H9 (cell line): ENCODE measurements around the gene GPR35. TPM values are rescaled to one million over a fixed set of nuclear protein-coding genes. Genes with fewer than 3 reads are reported as not detected.

Experiments used
- DNase-seq: peaks from one replicate; pipeline ENCODE4 v3.0.0-alpha.2; 2017
- H2AFZ ChIP-seq: one replicate; pipeline ENCODE4 v1.6.1; 2013; ENCODE audit warnings: mild to moderate bottlenecking, low read length, control low read depth, moderate library complexity
- H2AK5ac ChIP-seq: 2 replicates; pipeline ENCODE4 v1.6.1; 2013; ENCODE audit warnings: low read length, control low read depth, mixed read lengths; ENCODE audit not compliant: insufficient read length
- H2BK120ac ChIP-seq: one replicate; pipeline ENCODE4 v1.6.1; 2013; ENCODE audit warnings: low read depth, mild to moderate bottlenecking, low read length, control low read depth, inconsistent platforms; ENCODE audit not compliant: poor library complexity, severe bottlenecking
- H2BK12ac ChIP-seq: 2 replicates; pipeline ENCODE4 v1.6.1; 2013; ENCODE audit warnings: low read length, control low read depth, mixed read lengths, low read depth; ENCODE audit not compliant: insufficient read length
- H2BK15ac ChIP-seq: 2 replicates; pipeline ENCODE4 v1.6.1; 2013; ENCODE audit warnings: low read depth, low read length, control low read depth
- H2BK20ac ChIP-seq: one replicate; pipeline ENCODE4 v1.6.1; 2013; ENCODE audit warnings: low read depth, mild to moderate bottlenecking, low read length, control low read depth, inconsistent platforms; ENCODE audit not compliant: poor library complexity, severe bottlenecking
- H2BK5ac ChIP-seq: 2 replicates; pipeline ENCODE4 v1.6.1; 2013; ENCODE audit warnings: low read length, control low read depth, mixed read lengths; ENCODE audit not compliant: insufficient read length
- H3K14ac ChIP-seq: 2 replicates; pipeline ENCODE4 v1.6.1; 2013; ENCODE audit warnings: low read length, control low read depth; ENCODE audit not compliant: insufficient read depth
- H3K18ac ChIP-seq: 2 replicates; pipeline ENCODE4 v1.6.1; 2013; ENCODE audit warnings: low read depth, mild to moderate bottlenecking, mixed read lengths, low read length, control low read depth; ENCODE audit not compliant: insufficient read length
- H3K23ac ChIP-seq: 2 replicates; pipeline ENCODE4 v1.6.1; 2013; ENCODE audit warnings: low read length, control low read depth, mixed read lengths, low read depth; ENCODE audit not compliant: insufficient read length
- H3K23me2 ChIP-seq: 2 replicates; pipeline ENCODE4 v1.6.1; 2013; ENCODE audit warnings: low read depth, mild to moderate bottlenecking, mixed read lengths, low read length, control low read depth; ENCODE audit not compliant: insufficient read length, poor library complexity, severe bottlenecking
- H3K27ac ChIP-seq: 2 replicates; pipeline ENCODE4 v1.5.1; 2013; ENCODE audit warnings: low read length, control low read depth, mixed read lengths, low read depth; ENCODE audit not compliant: insufficient read length
- H3K27me3 ChIP-seq: 2 replicates; pipeline ENCODE4 v1.6.1; 2013; ENCODE audit warnings: low read length, control low read depth, inconsistent platforms; ENCODE audit not compliant: insufficient read depth
- H3K4ac ChIP-seq: 2 replicates; pipeline ENCODE4 v1.6.1; 2013; ENCODE audit warnings: low read depth, mild to moderate bottlenecking, control low read depth, inconsistent platforms, low read length, moderate library complexity
- H3K4me1 ChIP-seq: 2 replicates; pipeline ENCODE4 v1.6.1; 2013; ENCODE audit warnings: low read length, control low read depth, inconsistent platforms; ENCODE audit not compliant: insufficient read depth
- H3K4me2 ChIP-seq: 2 replicates; pipeline ENCODE4 v1.6.1; 2013; ENCODE audit warnings: low read length, control low read depth, mixed read lengths; ENCODE audit not compliant: insufficient read length, insufficient read depth
- H3K56ac ChIP-seq: 2 replicates; pipeline ENCODE4 v1.6.1; 2013; ENCODE audit warnings: low read depth, mild to moderate bottlenecking, mixed read lengths, low read length, control low read depth; ENCODE audit not compliant: insufficient read length
- H3K79me1 ChIP-seq: 2 replicates; pipeline ENCODE4 v1.6.1; 2013; ENCODE audit warnings: low read depth, mild to moderate bottlenecking, moderate library complexity, low read length, control low read depth, inconsistent platforms; ENCODE audit not compliant: insufficient read depth, poor library complexity, severe bottlenecking
- H3K79me2 ChIP-seq: 2 replicates; pipeline ENCODE4 v1.6.1; 2013; ENCODE audit warnings: low read length, control low read depth, inconsistent platforms; ENCODE audit not compliant: insufficient read depth
- H3K9ac ChIP-seq: 2 replicates; pipeline ENCODE4 v1.6.1; 2013; ENCODE audit warnings: low read length, control low read depth, mixed read lengths; ENCODE audit not compliant: insufficient read length; ENCODE audit errors: extremely low read depth
- H3K9me3 ChIP-seq: one replicate; pipeline ENCODE4 v1.6.1; 2013; ENCODE audit warnings: low read depth, low read length, inconsistent platforms; ENCODE audit not compliant: control insufficient read depth
- H3T11ph ChIP-seq: one replicate; pipeline ENCODE4 v1.6.1; 2013; ENCODE audit warnings: mild to moderate bottlenecking, low read length, control low read depth, inconsistent platforms
- H4K20me1 ChIP-seq: one replicate; pipeline ENCODE4 v1.6.1; 2013; ENCODE audit not compliant: control insufficient read depth, insufficient read length, insufficient read depth
- H4K5ac ChIP-seq: 2 replicates; pipeline ENCODE4 v1.6.1; 2013; ENCODE audit warnings: low read depth, mild to moderate bottlenecking, mixed read lengths, low read length, control low read depth; ENCODE audit not compliant: insufficient read length
- H4K8ac ChIP-seq: replicated peaks from 2 replicates; pipeline ENCODE4 v1.6.1; 2013; ENCODE audit warnings: low read length, control low read depth, mixed read lengths, low read depth; ENCODE audit not compliant: insufficient read length
- H4K91ac ChIP-seq: 2 replicates; pipeline ENCODE4 v1.6.1; 2013; ENCODE audit warnings: low read depth, mild to moderate bottlenecking, moderate library complexity, mixed read lengths, low read length, control low read depth; ENCODE audit not compliant: insufficient read length
- H3K27ac Mint-ChIP-seq, 3 experiments: 2 replicates in 2 of 3; 3 replicates in 1 of 3; pipeline ENCODE4 v1.8.0; 2020 to 2021; ENCODE audit warnings: mixed read lengths in 3 of 3, mild to moderate bottlenecking in 1 of 3, moderate library complexity in 1 of 3
- H3K27me3 Mint-ChIP-seq: 2 replicates; pipeline ENCODE4 v1.8.0; 2021; ENCODE audit warnings: low read depth, mild to moderate bottlenecking, moderate library complexity, mixed read lengths
- H3K36me3 Mint-ChIP-seq, 3 experiments: 2 replicates in 2 of 3; 3 replicates in 1 of 3; pipeline ENCODE4 v1.8.0; 2020 to 2021; ENCODE audit warnings: low read depth in 3 of 3, mixed read lengths in 3 of 3; ENCODE audit not compliant: insufficient read depth in 1 of 3
- H3K4me1 Mint-ChIP-seq, 2 experiments: 2 replicates each; pipeline ENCODE4 v1.8.0; 2020; ENCODE audit warnings: mixed read lengths in 2 of 2
- H3K4me3 Mint-ChIP-seq, 2 experiments: 2 replicates in 1 of 2; 3 replicates in 1 of 2; pipeline ENCODE4 v1.8.0; 2020 to 2021; ENCODE audit warnings: mild to moderate bottlenecking in 2 of 2, mixed read lengths in 2 of 2, moderate library complexity in 1 of 2
- H3K9me3 Mint-ChIP-seq, 2 experiments: 2 replicates in 1 of 2; 3 replicates in 1 of 2; pipeline ENCODE4 v1.8.0; 2020; ENCODE audit warnings: mild to moderate bottlenecking in 2 of 2, mixed read lengths in 2 of 2, moderate library complexity in 1 of 2
- WGBS: extraction: QIAGEN DNeasy Blood & Tissue Kit; methylation state at CpG from one replicate; pipeline ENCODE4 v1.1.7; 2013; ENCODE audit warnings: missing lambda C conversion rate, low lambda C conversion rate, mixed read lengths; ENCODE audit not compliant: insufficient read length; ENCODE audit errors: extremely low coverage; 5-methylcytosine and 5-hydroxymethylcytosine counted together
- total RNA-seq: library from RNA; stranded (reverse); gene quantifications from 2 replicates; pipeline ENCODE4 v1.2.1, GENCODE V29; 2021
- TF ChIP-seq, protein P1 (sequence below): fragments of 200-600 bp; sonication (generic); conservative IDR thresholded peaks from 3 replicates; pipeline ENCODE4 v1.8.0; 2021; ENCODE audit warnings: antibody characterized with exemption, mild to moderate bottlenecking

GPR35 gene
- total RNA-seq, 1 experiment from 2014 or later: 1.4 TPM

DNA sequence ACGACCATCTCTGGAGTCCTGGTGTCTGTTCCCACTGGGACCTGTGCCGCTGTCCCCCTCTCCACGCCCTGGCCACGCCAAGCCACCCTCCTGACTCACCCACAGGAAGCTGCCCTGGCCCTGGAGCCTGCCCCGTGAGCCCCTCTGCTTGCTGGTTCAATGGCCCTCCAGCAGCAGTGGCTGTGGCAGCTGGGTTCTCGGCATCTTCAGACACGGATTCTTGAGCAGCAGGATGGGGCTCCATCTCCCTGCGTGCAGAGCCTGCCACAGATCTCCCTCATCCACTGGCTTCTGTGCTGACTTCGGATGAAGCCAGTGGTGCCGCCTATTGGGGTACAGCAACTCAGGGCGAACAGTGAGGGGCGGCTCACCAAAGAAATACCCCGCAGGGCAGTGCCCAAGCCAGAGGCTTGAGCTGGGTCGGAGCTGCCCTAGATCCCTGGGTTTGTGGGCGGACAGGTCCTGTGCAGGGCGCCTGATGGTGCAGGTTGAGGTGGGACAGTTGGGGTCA lies 24.8 kb upstream of the GPR35 start:
- Histone ChIP-seq H2BK5ac (no peak overlapping the region), H4K20me1 (no peaks in the 10 kb centered on the region), H4K91ac (no peak overlapping the region), H2AFZ (no peak overlapping the region), H2AK5ac (no peak overlapping the region), H3K4ac (no peak overlapping the region), H4K8ac (no peak overlapping the region), H3K14ac (no peak overlapping the region), H3K9me3 (no peaks in the 10 kb centered on the region), H3K79me1 (no peaks in the 10 kb centered on the region), H3K56ac (no peak overlapping the region), H3K4me1 (no peaks in the 10 kb centered on the region), H3K18ac (no peak overlapping the region), H2BK12ac (no peak overlapping the region), H3K9ac (no peak overlapping the region), H3K79me2 (no peaks in the 10 kb centered on the region), H3K23ac (no peak overlapping the region), H3K27ac (no peak overlapping the region), H2BK15ac (no peak overlapping the region), H4K5ac (no peak overlapping the region), H3K4me2 (no peak overlapping the region), H3K23me2 (no peaks in the 10 kb centered on the region), H2BK120ac (no peak overlapping the region), H3K27me3 (no peaks in the 10 kb centered on the region), H2BK20ac (no peak overlapping the region), H3T11ph (no peak overlapping the region)
- no peak for DNase-seq
- no peak overlapping the region for H3K4me3 Mint-ChIP-seq
- no peaks in the 10 kb centered on the region; a peak in 1 of 4 replicates for H3K4me1 Mint-ChIP-seq
- no peak overlapping the region for H3K27ac Mint-ChIP-seq
- TF ChIP-seq, protein P1, sequence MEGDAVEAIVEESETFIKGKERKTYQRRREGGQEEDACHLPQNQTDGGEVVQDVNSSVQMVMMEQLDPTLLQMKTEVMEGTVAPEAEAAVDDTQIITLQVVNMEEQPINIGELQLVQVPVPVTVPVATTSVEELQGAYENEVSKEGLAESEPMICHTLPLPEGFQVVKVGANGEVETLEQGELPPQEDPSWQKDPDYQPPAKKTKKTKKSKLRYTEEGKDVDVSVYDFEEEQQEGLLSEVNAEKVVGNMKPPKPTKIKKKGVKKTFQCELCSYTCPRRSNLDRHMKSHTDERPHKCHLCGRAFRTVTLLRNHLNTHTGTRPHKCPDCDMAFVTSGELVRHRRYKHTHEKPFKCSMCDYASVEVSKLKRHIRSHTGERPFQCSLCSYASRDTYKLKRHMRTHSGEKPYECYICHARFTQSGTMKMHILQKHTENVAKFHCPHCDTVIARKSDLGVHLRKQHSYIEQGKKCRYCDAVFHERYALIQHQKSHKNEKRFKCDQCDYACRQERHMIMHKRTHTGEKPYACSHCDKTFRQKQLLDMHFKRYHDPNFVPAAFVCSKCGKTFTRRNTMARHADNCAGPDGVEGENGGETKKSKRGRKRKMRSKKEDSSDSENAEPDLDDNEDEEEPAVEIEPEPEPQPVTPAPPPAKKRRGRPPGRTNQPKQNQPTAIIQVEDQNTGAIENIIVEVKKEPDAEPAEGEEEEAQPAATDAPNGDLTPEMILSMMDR: no peak
- no peaks in the 10 kb centered on the region for H3K9me3 Mint-ChIP-seq
- no CpG with 5 or more reads among the region's 16 CpGs for WGBS
- peaks cover 0 to 13% (median 0%) of the 10 kb centered on the region in 3 experiments; a peak in 2 of 7 replicates for H3K36me3 Mint-ChIP-seq
- no peaks in the 10 kb centered on the region; the same call in 1 of the 2 replicates for H3K27me3 Mint-ChIP-seq
